Stomach (tissue), 9 donors: ENCODE results near the gene CNOT11. TPM values are rescaled to one million over a fixed set of nuclear protein-coding genes. Genes with fewer than 3 reads are reported as not detected.

ENCODE experiments used
- DNase-seq, 2 donors: peaks; one replicate each; pipeline versions ENCODE4 v3.0.0 to v3.0.0-alpha.2; 2013 to 2019
- H3K27ac ChIP-seq, 5 donors: fragments of 200-600 bp in 4 of 5; sonication (generic) in 4 of 5; one replicate each; pipeline ENCODE4 v1.5.1; 2013 to 2019; ENCODE audit warnings: mild to moderate bottlenecking in 1 of 5, moderate library complexity in 1 of 5
- H3K27me3 ChIP-seq, 3 donors: fragments of 200-600 bp; sonication (generic); one replicate each; pipeline ENCODE4 v1.5.1; 2017 to 2019; ENCODE audit warnings: mixed run types in 1 of 3
- H3K36me3 ChIP-seq, 4 donors: fragments of 200-600 bp; sonication (generic); 1 replicate in 3 of 4; 2 replicates in 1 of 4; pipeline ENCODE4 v1.5.1; 2016 to 2019
- H3K4me1 ChIP-seq, 4 donors: fragments of 200-600 bp; sonication (generic); one replicate each; pipeline ENCODE4 v1.5.1; 2016 to 2019
- H3K4me3 ChIP-seq, 4 donors: fragments of 200-600 bp; sonication (generic) in 3 of 4; one replicate each; pipeline ENCODE4 v1.5.1; 2016 to 2019; ENCODE audit warnings: mild to moderate bottlenecking in 1 of 4
- H3K9me3 ChIP-seq, 4 donors: fragments of 200-600 bp; sonication (generic); one replicate each; pipeline ENCODE4 v1.5.1; 2016 to 2019
- EP300 ChIP-seq: sonication (generic); formaldehyde crosslinking; IDR thresholded peaks from one replicate; pipeline ENCODE4 v1.6.1; 2017; ENCODE audit warnings: antibody characterized with exemption
- POLR2A ChIP-seq, 4 donors: fragments of 450-650 bp; IDR thresholded peaks; one replicate each; pipeline ENCODE4 v1.6.1; 2016; ENCODE audit warnings: antibody characterized with exemption in 4 of 4, control low read depth in 2 of 4, mild to moderate bottlenecking in 1 of 4, moderate library complexity in 1 of 4
- POLR2AphosphoS5 ChIP-seq, 3 donors: sonication (generic); formaldehyde crosslinking; IDR thresholded peaks; one replicate each; pipeline ENCODE4 v1.6.1; 2016; ENCODE audit warnings: antibody characterized with exemption in 3 of 3
- WGBS, 5 donors: extraction: QIAGEN DNeasy Blood & Tissue Kit in 3 of 5; methylation state at CpG; one replicate each; pipeline versions ENCODE4 v1.1.5 to v1.1.7; 2013 to 2018; 5-methylcytosine and 5-hydroxymethylcytosine counted together
- intact Hi-C: fragments of 100-400 bp; cut with DNase I; formaldehyde crosslinking; loops from one replicate; pipeline ENCODE4 v1.15.1; 2023; ENCODE audit warnings: low total_unique reads
- polyA plus RNA-seq, 3 donors: library from polyadenylated mRNA; stranded (reverse); fragments of 200-250 nt; gene quantifications; one replicate each; pipeline ENCODE4 v1.2.3, GENCODE V29; 2013
- total RNA-seq, 5 donors: library from RNA; depleted of rRNA; stranded (reverse); fragments of >200 nt; gene quantifications; one replicate each; pipeline versions ENCODE4 v1.1.0 to v1.2.3, GENCODE V29; 2014 to 2016
- TF ChIP-seq, protein P1 (sequence below), 7 experiments: fragments of 450-650 bp in 4 of 7; fragments of 200-600 bp in 3 of 7; sonication (generic) in 3 of 7; IDR thresholded peaks; one replicate each; pipeline ENCODE4 v1.5.1; 2016 to 2019; ENCODE audit warnings: antibody characterized with exemption in 7 of 7, control low read depth in 2 of 7, mild to moderate bottlenecking in 1 of 7
- donor health status: healthy with polysubstance abuse.
- donor health status: Bipolar disorder and iron deficiency.
- donor health status: healthy.

Gene CNOT11
- total and polyA plus RNA-seq, 8 donors, result 9.3 to 71.4 (median 23.3) TPM

GRCh38 chr2:101293544-101293943, 40.9 kb downstream of the CNOT11 start:
- no peak for DNase-seq
- Histone ChIP-seq H3K4me1 (peaks cover 4 to 54% (median 26%) of the 10 kb centered on the region in 4 donors), H3K27me3 (no peaks in the 10 kb centered on the region), H3K9me3 (no peaks in the 10 kb centered on the region), H3K27ac (no peak overlapping the region), H3K36me3 (peaks cover 0 to 63% (median 56%) of the 10 kb centered on the region in 4 donors), H3K4me3 (no peak overlapping the region)
- 77 to 94% (median 81%) methylated on average over 2 of the region's 2 CpGs for WGBS, 5 donors
- intact Hi-C loops, result no loop called here
- TF ChIP-seq, protein P1, sequence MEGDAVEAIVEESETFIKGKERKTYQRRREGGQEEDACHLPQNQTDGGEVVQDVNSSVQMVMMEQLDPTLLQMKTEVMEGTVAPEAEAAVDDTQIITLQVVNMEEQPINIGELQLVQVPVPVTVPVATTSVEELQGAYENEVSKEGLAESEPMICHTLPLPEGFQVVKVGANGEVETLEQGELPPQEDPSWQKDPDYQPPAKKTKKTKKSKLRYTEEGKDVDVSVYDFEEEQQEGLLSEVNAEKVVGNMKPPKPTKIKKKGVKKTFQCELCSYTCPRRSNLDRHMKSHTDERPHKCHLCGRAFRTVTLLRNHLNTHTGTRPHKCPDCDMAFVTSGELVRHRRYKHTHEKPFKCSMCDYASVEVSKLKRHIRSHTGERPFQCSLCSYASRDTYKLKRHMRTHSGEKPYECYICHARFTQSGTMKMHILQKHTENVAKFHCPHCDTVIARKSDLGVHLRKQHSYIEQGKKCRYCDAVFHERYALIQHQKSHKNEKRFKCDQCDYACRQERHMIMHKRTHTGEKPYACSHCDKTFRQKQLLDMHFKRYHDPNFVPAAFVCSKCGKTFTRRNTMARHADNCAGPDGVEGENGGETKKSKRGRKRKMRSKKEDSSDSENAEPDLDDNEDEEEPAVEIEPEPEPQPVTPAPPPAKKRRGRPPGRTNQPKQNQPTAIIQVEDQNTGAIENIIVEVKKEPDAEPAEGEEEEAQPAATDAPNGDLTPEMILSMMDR (IDR thresholded peaks at IDR 0.05), result no peak
- no peak for TF ChIP-seq POLR2AphosphoS5 (IDR thresholded peaks at IDR 0.05)
- TF ChIP-seq EP300, result no peak
- no peak for TF ChIP-seq POLR2A (IDR thresholded peaks at IDR 0.05)

DNA sequence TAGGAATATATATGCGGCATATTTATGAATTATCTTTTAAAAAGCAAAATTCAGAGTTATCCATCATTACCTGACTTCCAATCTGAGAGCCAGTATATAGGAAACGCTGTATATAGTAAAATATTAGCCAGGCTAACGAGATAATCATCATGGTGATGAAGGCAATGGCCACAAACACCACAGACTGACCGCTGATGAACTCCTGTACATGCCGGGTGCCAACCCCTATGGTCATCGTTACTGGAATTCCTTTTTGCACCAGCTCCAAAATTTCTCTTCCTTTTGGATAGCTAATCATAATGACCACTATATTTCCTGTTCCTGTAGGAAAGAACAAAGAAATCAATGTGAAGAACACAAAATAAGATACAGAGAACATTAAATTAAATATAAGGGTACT, 42.2 kb downstream of the CNOT11 start:
- Histone ChIP-seq H3K36me3 (peaks cover 0 to 50% (median 45%) of the 10 kb centered on the region in 4 donors), H3K4me1 (peaks cover 4 to 65% (median 33%) of the 10 kb centered on the region in 4 donors), H3K9me3 (no peaks in the 10 kb centered on the region), H3K27ac (no peak overlapping the region), H3K27me3 (no peaks in the 10 kb centered on the region), H3K4me3 (no peak overlapping the region)
- TF ChIP-seq POLR2AphosphoS5 (IDR thresholded peaks at IDR 0.05), result no peak
- no peak for TF ChIP-seq EP300
- no peak for TF ChIP-seq POLR2A (IDR thresholded peaks at IDR 0.05)
- TF ChIP-seq, protein P1 (IDR thresholded peaks at IDR 0.05), result no peak
- WGBS, 5 donors, result 65 to 84% (median 81%) methylated on average over 6 of the region's 6 CpGs
- DNase-seq, result no peak
- intact Hi-C loops, result no loop called here

GRCh38 chr2:101295895-101296294, 43.2 kb downstream of the CNOT11 start:
- no peak for DNase-seq
- Histone ChIP-seq H3K9me3 (no peaks in the 10 kb centered on the region), H3K4me3 (no peak overlapping the region), H3K27me3 (no peaks in the 10 kb centered on the region), H3K4me1 (peaks cover 11 to 75% (median 42%) of the 10 kb centered on the region in 4 donors), H3K27ac (no peak overlapping the region), H3K36me3 (peaks cover 0 to 42% (median 40%) of the 10 kb centered on the region in 4 donors)
- WGBS, 5 donors, result 56 to 72% (median 68%) methylated on average over 2 of the region's 2 CpGs
- intact Hi-C loops, result no loop called here
- no peak for TF ChIP-seq POLR2A (IDR thresholded peaks at IDR 0.05)
- TF ChIP-seq POLR2AphosphoS5 (IDR thresholded peaks at IDR 0.05), result no peak

DNA sequence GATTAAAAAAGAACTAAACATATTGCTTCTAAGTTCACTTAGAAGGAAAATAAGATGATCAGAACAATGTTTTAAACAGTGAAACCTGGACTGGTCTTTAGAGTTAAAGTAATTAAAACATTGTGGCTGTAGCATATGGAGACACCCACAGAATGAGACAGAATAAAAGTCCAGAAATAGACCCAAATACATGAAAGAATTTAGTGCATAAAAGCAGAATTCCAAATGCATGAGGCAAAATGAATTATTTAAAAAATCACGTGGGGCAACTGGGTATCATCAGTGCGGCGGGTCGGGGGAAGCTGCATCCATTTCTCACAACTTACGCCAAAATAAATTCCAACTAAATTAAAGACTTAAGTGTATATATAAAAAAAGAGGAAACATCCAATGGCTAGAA, 43.7 kb downstream of the CNOT11 start:
- Histone ChIP-seq H3K4me3 (no peak overlapping the region), H3K27ac (no peak overlapping the region), H3K9me3 (no peaks in the 10 kb centered on the region), H3K27me3 (no peaks in the 10 kb centered on the region), H3K4me1 (peaks cover 11 to 80% (median 44%) of the 10 kb centered on the region in 4 donors), H3K36me3 (peaks cover 0 to 42% (median 35%) of the 10 kb centered on the region in 4 donors)
- WGBS, 5 donors, result 77 to 94% (median 91%) methylated on average over 5 of the region's 5 CpGs
- DNase-seq, result no peak
- TF ChIP-seq EP300, result no peak
- no peak for TF ChIP-seq POLR2AphosphoS5 (IDR thresholded peaks at IDR 0.05)
- no peak for TF ChIP-seq POLR2A (IDR thresholded peaks at IDR 0.05)
- TF ChIP-seq, protein P1 (IDR thresholded peaks at IDR 0.05), result no peak
- intact Hi-C loops, result no loop called here

DNA sequence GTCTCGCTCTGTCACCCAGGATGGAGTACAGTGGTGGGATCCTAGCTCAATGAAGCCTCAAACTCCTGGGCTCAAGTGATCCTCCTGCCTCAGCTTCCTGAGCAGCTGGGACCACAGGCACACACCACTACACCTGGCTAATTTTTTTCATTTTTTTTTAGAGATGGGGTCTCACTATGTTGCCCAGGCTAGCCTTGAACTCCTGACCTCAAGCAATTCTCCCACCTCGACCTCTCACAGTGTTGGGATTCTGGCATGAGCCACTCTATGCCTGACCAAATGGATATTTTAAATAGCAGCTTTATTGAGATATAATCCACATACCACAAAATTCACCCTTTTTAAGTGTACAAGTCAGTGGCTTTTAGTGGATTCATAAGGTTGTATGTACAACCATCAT, 44.7 kb downstream of the CNOT11 start:
- Histone ChIP-seq H3K4me3 (no peak overlapping the region), H3K4me1 (peaks cover 15 to 90% (median 52%) of the 10 kb centered on the region in 4 donors), H3K27me3 (no peaks in the 10 kb centered on the region), H3K9me3 (no peaks in the 10 kb centered on the region), H3K36me3 (peaks cover 0 to 37% (median 28%) of the 10 kb centered on the region in 4 donors), H3K27ac (no peak overlapping the region)
- DNase-seq, result no peak
- intact Hi-C loops, result no loop called here
- 75 to 96% (median 89%) methylated on average over 2 of the region's 2 CpGs for WGBS, 5 donors
- TF ChIP-seq POLR2A (IDR thresholded peaks at IDR 0.05), result no peak
